Stimulated activated naive B cell treated with anti-CD40 and anti-IgM and Interleukin-4, amounts not matched to agents 10 μg/mL and 1 μg/mL and 100 μg/mL, for 72 hours (primary cell): ENCODE results near the gene RETREG1.
"Not testable (repeated sequence)": the region's sequence is repeated elsewhere in the genome, so short reads cannot be mapped to it uniquely, and the experiment has no call there.

Experiments used
- ATAC-seq, 2 donors: fragments of 150-1000 bp; cut with Tn5 transposase; replicated peaks; 2 replicates each; pipeline ENCODE4 v1.10.0; 2021; ENCODE audit warnings: moderate library complexity in 1 of 2
- DNase-seq: peaks from one replicate; pipeline ENCODE4 v3.0.0; 2021
- H3K27ac Mint-ChIP-seq: one replicate; pipeline ENCODE4 v1.8.0; 2022; ENCODE audit warnings: mild to moderate bottlenecking, mixed read lengths
- H3K27me3 Mint-ChIP-seq, 2 donors: one replicate each; pipeline ENCODE4 v1.8.0; 2022; ENCODE audit warnings: mixed read lengths in 2 of 2
- H3K36me3 Mint-ChIP-seq, 2 donors: one replicate each; pipeline ENCODE4 v1.8.0; 2022; ENCODE audit warnings: mixed read lengths in 2 of 2, mild to moderate bottlenecking in 1 of 2
- H3K4me1 Mint-ChIP-seq, 2 donors: one replicate each; pipeline ENCODE4 v1.8.0; 2022; ENCODE audit warnings: mixed read lengths in 2 of 2, mild to moderate bottlenecking in 1 of 2
- H3K4me3 Mint-ChIP-seq, 2 donors: one replicate each; pipeline ENCODE4 v1.8.0; 2022; ENCODE audit warnings: mild to moderate bottlenecking in 2 of 2, mixed read lengths in 2 of 2, moderate library complexity in 1 of 2
- H3K9me3 Mint-ChIP-seq, 2 donors: one replicate each; pipeline ENCODE4 v1.8.0; 2022; ENCODE audit warnings: mixed read lengths in 2 of 2, mild to moderate bottlenecking in 1 of 2

RETREG1 gene

GRCh38 chr5:16453609-16454008, 163.2 kb downstream of the RETREG1 start:
- H3K9me3 Mint-ChIP-seq: no peaks in the 10 kb centered on the region
- ATAC-seq: no peak
- no peak overlapping the region for H3K27ac Mint-ChIP-seq
- no peak for DNase-seq
- H3K4me1 Mint-ChIP-seq: peaks cover 13 to 21% of the 10 kb centered on the region in 2 donors
- H3K4me3 Mint-ChIP-seq: no peak overlapping the region
- H3K27me3 Mint-ChIP-seq: no peaks in the 10 kb centered on the region
- H3K36me3 Mint-ChIP-seq: peaks cover 35 to 52% of the 10 kb centered on the region in 2 donors

- DNase-seq: no peak
- Mint-ChIP-seq H3K9me3 (no peaks in the 10 kb centered on the region), H3K4me3 (no peak overlapping the region), H3K27me3 (no peaks in the 10 kb centered on the region), H3K36me3 (peaks cover 38 to 59% of the 10 kb centered on the region in 2 donors), H3K27ac (no peak overlapping the region), H3K4me1 (no peaks in the 10 kb centered on the region)
- no peak for ATAC-seq
Observed at GRCh38 chr5:16450163-16450562, 166.6 kb downstream of the RETREG1 start.

GRCh38 chr5:16446993-16447392, 169.8 kb downstream of the RETREG1 start:
- peaks cover 32 to 58% of the 10 kb centered on the region in 2 donors for H3K36me3 Mint-ChIP-seq
- no peak overlapping the region for H3K4me3 Mint-ChIP-seq
- H3K27ac Mint-ChIP-seq: no peak overlapping the region
- ATAC-seq: no peak
- H3K9me3 Mint-ChIP-seq: no peaks in the 10 kb centered on the region
- no peaks in the 10 kb centered on the region for H3K4me1 Mint-ChIP-seq
- H3K27me3 Mint-ChIP-seq: no peaks in the 10 kb centered on the region
- DNase-seq: no peak

GRCh38 chr5:16437977-16438376, 178.8 kb downstream of the RETREG1 start:
- DNase-seq: no peak
- Mint-ChIP-seq H3K4me3 (no peak overlapping the region), H3K27ac (no peak overlapping the region), H3K9me3 (no peaks in the 10 kb centered on the region), H3K36me3 (peaks cover 3 to 10% of the 10 kb centered on the region in 2 donors), H3K4me1 (no peaks in the 10 kb centered on the region), H3K27me3 (no peaks in the 10 kb centered on the region)
- ATAC-seq: no peak

- not testable (repeated sequence) for H3K36me3 Mint-ChIP-seq, DNase-seq, H3K27me3 Mint-ChIP-seq, H3K9me3 Mint-ChIP-seq, H3K4me3 Mint-ChIP-seq, ATAC-seq, H3K27ac Mint-ChIP-seq, H3K4me1 Mint-ChIP-seq
Observed at GRCh38 chr5:16436065-16436682, 180.6 kb downstream of the RETREG1 start.

GRCh38 chr5:16431490-16431889, 185.3 kb downstream of the RETREG1 start:
- H3K27ac Mint-ChIP-seq: no peak overlapping the region
- ATAC-seq (no peak), DNase-seq (no peak)
- H3K9me3 Mint-ChIP-seq: no peaks in the 10 kb centered on the region
- no peaks in the 10 kb centered on the region for H3K4me1 Mint-ChIP-seq
- H3K4me3 Mint-ChIP-seq: no peak overlapping the region
- H3K27me3 Mint-ChIP-seq: no peaks in the 10 kb centered on the region
- H3K36me3 Mint-ChIP-seq: no peaks in the 10 kb centered on the region

GRCh38 chr5:16430349-16431089, 186.3 kb downstream of the RETREG1 start:
- Mint-ChIP-seq H3K27ac (no peak overlapping the region), H3K27me3 (no peaks in the 10 kb centered on the region), H3K9me3 (no peaks in the 10 kb centered on the region), H3K4me1 (no peaks in the 10 kb centered on the region), H3K36me3 (no peaks in the 10 kb centered on the region), H3K4me3 (no peak overlapping the region)
- ATAC-seq: no peak
- no peak for DNase-seq

- H3K4me1 Mint-ChIP-seq: no peaks in the 10 kb centered on the region
- H3K27ac Mint-ChIP-seq: no peak overlapping the region
- peaks cover 0 to 2% of the 10 kb centered on the region in 2 donors for H3K27me3 Mint-ChIP-seq
- no peak for DNase-seq
- H3K36me3 Mint-ChIP-seq: no peaks in the 10 kb centered on the region
- H3K9me3 Mint-ChIP-seq: no peaks in the 10 kb centered on the region
- ATAC-seq: no peak
- H3K4me3 Mint-ChIP-seq: no peak overlapping the region
Observed at GRCh38 chr5:16428359-16428758, 188.4 kb downstream of the RETREG1 start.

- no peaks in the 10 kb centered on the region for H3K36me3 Mint-ChIP-seq
- no peaks in the 10 kb centered on the region for H3K4me1 Mint-ChIP-seq
- DNase-seq (no peak), ATAC-seq (no peak)
- H3K4me3 Mint-ChIP-seq: no peak overlapping the region
- peaks cover 4 to 10% of the 10 kb centered on the region in 2 donors for H3K27me3 Mint-ChIP-seq
- H3K27ac Mint-ChIP-seq: no peak overlapping the region
- no peaks in the 10 kb centered on the region for H3K9me3 Mint-ChIP-seq
Observed at GRCh38 chr5:16427587-16427986, 189.2 kb downstream of the RETREG1 start.
